K562 (cell line): ENCODE data around the gene HSPA6. TPM values are rescaled to one million over a fixed set of nuclear protein-coding genes. Genes with fewer than 3 reads are reported as not detected.

Experiments
- ATAC-seq: fragments of 200-7000 bp; cut with Tn5 transposase; 3 replicates; pipeline ENCODE4 v1.9.1; 2020; ENCODE audit warnings: moderate library complexity
- BruUV-seq: library from RNA; stranded (reverse); fragments of 400-500 nt; replicated peaks from 2 replicates; lab custom pipeline; 2021; lab: Mats Ljungman, UMichigan
- CTCF ChIA-PET: fragments of 300-600 bp; formaldehyde crosslinking; extraction: SDS; loops from one replicate; lab custom pipeline; 2021; ENCODE audit warnings: low intra/inter-chr PET ratio; lab: Yijun Ruan, JAX
- POLR2A ChIA-PET: fragments of 300-600, 350-650 bp; sonication (Branson Sonifier 250); formaldehyde crosslinking; extraction: SDS; loops from one replicate; lab custom pipeline; 2021; ENCODE audit warnings: antibody characterized with exemption, inconsistent platforms; lab: Yijun Ruan, JAX
- DNase-seq, 4 experiments: peaks; one replicate each; pipeline versions ENCODE4 v3.0.0 to v3.0.0-alpha.2; 2011 to 2018; ENCODE audit warnings: low spot score in 3 of 4, mixed read lengths in 3 of 4; ENCODE audit errors: extremely low read depth in 1 of 4
- FAIRE-seq: peaks from 2 replicates; lab custom pipeline; 2011; peaks lifted over from hg19 to GRCh38; lab: Jason Lieb, UNC
- H2AFZ ChIP-seq: 2 replicates; pipeline ENCODE4 v1.6.0; 2011; ENCODE audit warnings: low read depth, low read length, control low read depth, inconsistent platforms
- H3K27ac ChIP-seq: fragments of 200-600 bp; 3 replicates; pipeline ENCODE4 v1.8.0; 2011; ENCODE audit warnings: low read depth, mild to moderate bottlenecking, control low read depth, inconsistent platforms, low read length, moderate library complexity, mixed read lengths; ENCODE audit errors: extremely low read depth
- H3K27me3 ChIP-seq, 2 experiments: fragments of 300-600 bp in 1 of 2; 2 replicates in 1 of 2; 3 replicates in 1 of 2; pipeline versions ENCODE4 v1.6.0 to v1.8.0; 2011; ENCODE audit warnings: inconsistent platforms in 2 of 2, low read length in 2 of 2, mild to moderate bottlenecking in 1 of 2, mixed read lengths in 1 of 2, moderate library complexity in 1 of 2; ENCODE audit not compliant: control insufficient read depth in 2 of 2, insufficient read depth in 2 of 2
- H3K36me3 ChIP-seq: fragments of 300-600 bp; 3 replicates; pipeline ENCODE4 v1.8.0; 2011; ENCODE audit warnings: mild to moderate bottlenecking, low read length, inconsistent platforms; ENCODE audit not compliant: control insufficient read depth, insufficient read depth
- H3K4me1 ChIP-seq, 2 experiments: fragments of 200-600 bp in 1 of 2; replicated peaks in 1 of 2; 2 replicates in 1 of 2; 3 replicates in 1 of 2; pipeline versions ENCODE4 v1.5.1 to v1.8.0; 2011; ENCODE audit warnings: inconsistent platforms in 2 of 2, low read length in 2 of 2, mild to moderate bottlenecking in 1 of 2, mixed read lengths in 1 of 2, moderate library complexity in 1 of 2; ENCODE audit not compliant: control insufficient read depth in 2 of 2, insufficient read depth in 2 of 2
- H3K4me2 ChIP-seq: 2 replicates; pipeline ENCODE4 v1.6.1; 2011; ENCODE audit warnings: low read length, control low read depth, inconsistent platforms, mixed read lengths; ENCODE audit not compliant: insufficient read depth
- H3K4me3 ChIP-seq: fragments of 200-600 bp; sonication (generic), shearing (Covaris generic); 2 replicates; pipeline ENCODE4 v1.5.1; 2016; ENCODE audit warnings: control low read depth, inconsistent platforms
- H3K79me2 ChIP-seq: fragments of 200-600 bp; 3 replicates; pipeline ENCODE4 v1.8.0; 2011; ENCODE audit warnings: low read length, inconsistent platforms; ENCODE audit not compliant: control insufficient read depth, insufficient read depth
- H3K9ac ChIP-seq, 2 experiments: 2 replicates each; pipeline versions ENCODE4 v1.6.0 to v1.6.1; 2011; ENCODE audit warnings: low read depth in 2 of 2, low read length in 2 of 2, control low read depth in 1 of 2, inconsistent platforms in 1 of 2, mild to moderate bottlenecking in 1 of 2, mixed read lengths in 1 of 2; ENCODE audit not compliant: insufficient read depth in 1 of 2
- H3K9me1 ChIP-seq: one replicate; pipeline ENCODE4 v1.6.0; 2011; ENCODE audit warnings: inconsistent platforms, mild to moderate bottlenecking, low read length, moderate library complexity; ENCODE audit not compliant: control insufficient read depth, insufficient read depth
- H3K9me3 ChIP-seq: replicated peaks from 2 replicates; pipeline ENCODE4 v1.5.1; 2011; ENCODE audit warnings: low read depth, low read length, inconsistent platforms; ENCODE audit not compliant: control insufficient read depth, insufficient read depth
- H4K20me1 ChIP-seq: replicated peaks from 2 replicates; pipeline ENCODE4 v1.6.1; 2011; ENCODE audit warnings: low read length, inconsistent platforms, mixed read lengths; ENCODE audit not compliant: control insufficient read depth, insufficient read depth
- TEAD1 ChIP-seq, 2 experiments: fragments of 450-650 bp in 1 of 2; sonication (generic) in 1 of 2; formaldehyde crosslinking; IDR thresholded peaks; 2 replicates each; pipeline versions ENCODE4 v1.4.0 to v1.8.0; 2020 to 2022; ENCODE audit warnings: mild to moderate bottlenecking in 2 of 2, missing genetic modification reagents in 1 of 2
- WGBS: fragments of 100-300 bp; shearing (Covaris generic); methylation state at CpG from one replicate; pipeline ENCODE4 v1.1.6; 2016; ENCODE audit warnings: low coverage, mixed read lengths; ENCODE audit not compliant: insufficient coverage; ENCODE audit errors: missing lambda C conversion rate; 5-methylcytosine and 5-hydroxymethylcytosine counted together
- in situ Hi-C: fragments of 300-500 bp; cut with MboI; formaldehyde crosslinking; loops from 4 replicates; pipeline ENCODE4 v1.15.0; 2018; ENCODE audit warnings: inconsistent platforms, mixed read lengths
- intact Hi-C: fragments of 100-400 bp; cut with micrococcal nuclease; formaldehyde crosslinking; loops from 2 replicates; pipeline ENCODE4 v1.14.2; 2022
- polyA plus RNA-seq, 8 experiments: library from polyadenylated mRNA; depleted of rRNA in 4 of 8; stranded (reverse) in 5 of 8; unstranded in 3 of 8; fragments of >200 nt; fragmentation: Nextera tagmentation in 2 of 8; fragmentation: Illumina TruSeq in 1 of 8; extraction: Ambion mirVana in 2 of 8; extraction: Trizol in 1 of 8; gene quantifications; 2 replicates each; pipeline versions ENCODE4 v1.2.1 to v1.2.3, GENCODE V29; 2011 to 2014; ENCODE audit warnings: inconsistent platforms in 1 of 8, missing spikeins in 1 of 8
- total RNA-seq, 7 experiments: library from RNA; depleted of rRNA in 6 of 7; stranded (reverse); fragments of >200 nt in 6 of 7; fragmentation: Illumina TruSeq in 2 of 7; extraction: Trizol in 2 of 7; gene quantifications; 2 replicates each; pipeline versions ENCODE4 v1.2.1 to v1.2.3, GENCODE V29; 2011 to 2021; ENCODE audit warnings: low replicate concordance in 1 of 7
- TF ChIP-seq, protein P1 (sequence below): IDR thresholded peaks from 3 replicates; pipeline ENCODE4 v1.6.1; 2011; ENCODE audit warnings: borderline replicate concordance, mild to moderate bottlenecking; ENCODE audit not compliant: insufficient read length, insufficient read depth

The HSPA6 gene
- total and polyA plus RNA-seq, 9 of the 15 experiments (the other 6 are each of a cell fraction or from before 2014, with no cell fraction given), result 0.15 to 10.0 (median 2.4) TPM

DNA sequence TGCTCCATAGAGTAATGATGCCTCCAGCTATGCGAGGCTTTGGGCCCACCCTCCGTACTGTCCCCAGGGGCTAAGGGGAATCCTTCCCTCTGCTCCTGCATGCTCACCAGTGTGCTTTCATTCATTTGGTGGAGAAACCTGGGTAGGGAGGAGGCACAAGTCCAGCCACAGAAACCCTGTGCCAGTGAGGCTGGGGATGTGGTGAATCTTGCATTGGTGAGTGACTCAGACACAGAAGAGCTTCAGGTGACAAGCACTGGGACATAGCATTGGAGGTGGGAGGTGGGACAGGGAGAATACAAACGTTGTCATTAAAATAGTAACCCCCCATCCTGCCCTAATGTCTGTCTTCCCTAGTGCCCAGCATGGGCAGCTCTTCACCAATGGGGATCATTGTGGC is 13.9 kb upstream of the HSPA6 start:
- WGBS, result 66% methylated on average over 3 of the region's 3 CpGs
- in situ Hi-C loops, result no loop called here
- CTCF ChIA-PET, result no interaction called here
- Histone ChIP-seq H3K4me3 (no peak overlapping the region), H3K9me1 (no peaks in the 10 kb centered on the region)
- no peak for FAIRE-seq
- 0 out of 4 replicates have a peak, but pooled peaks of 1 of the 2 experiments have one; percentile 27 for TF ChIP-seq TEAD1 (CRISPR knock-in tag; IDR thresholded peaks at IDR 0.05)
- TF ChIP-seq, protein P1, sequence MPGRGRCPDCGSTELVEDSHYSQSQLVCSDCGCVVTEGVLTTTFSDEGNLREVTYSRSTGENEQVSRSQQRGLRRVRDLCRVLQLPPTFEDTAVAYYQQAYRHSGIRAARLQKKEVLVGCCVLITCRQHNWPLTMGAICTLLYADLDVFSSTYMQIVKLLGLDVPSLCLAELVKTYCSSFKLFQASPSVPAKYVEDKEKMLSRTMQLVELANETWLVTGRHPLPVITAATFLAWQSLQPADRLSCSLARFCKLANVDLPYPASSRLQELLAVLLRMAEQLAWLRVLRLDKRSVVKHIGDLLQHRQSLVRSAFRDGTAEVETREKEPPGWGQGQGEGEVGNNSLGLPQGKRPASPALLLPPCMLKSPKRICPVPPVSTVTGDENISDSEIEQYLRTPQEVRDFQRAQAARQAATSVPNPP, result no peak
- TF ChIP-seq, all 486 proteins: peak for 1
- peaks cover 18 to 39% of the 10 kb centered on the region in 2 experiments for H3K4me1 ChIP-seq
- H3K9me3 ChIP-seq, result no peaks in the 10 kb centered on the region
- POLR2A ChIA-PET, result interaction anchor here (1.1 to 1.4 kb wide), 2 partner anchors 22 to 26 kb away, joined by 3 to 4 read pairs; no protein-coding TSS in a partner anchor
- H3K79me2 ChIP-seq, result peaks cover 37% of the 10 kb centered on the region
- BruUV-seq, result no TSS peak
- 0 out of 2 replicates have a peak overlapping the region, but pooled peaks have one; percentile 5 for H2AFZ ChIP-seq
- ATAC-seq (no peak), DNase-seq (no peak)
- peaks cover 44% of the 10 kb centered on the region; the same call in 2 of the 3 replicates for H3K36me3 ChIP-seq
- H3K27ac ChIP-seq, result no peak overlapping the region; the same call in 2 of the 3 replicates
- peak overlapping the region; percentile 23 for H3K4me2 ChIP-seq
- H4K20me1 ChIP-seq, result no peaks in the 10 kb centered on the region
- H3K9ac ChIP-seq, result peak overlapping the region in 1 of 2 experiments; percentile 81; a peak in 1 of 4 replicates
- intact Hi-C loops, result no loop called here
- no peaks in the 10 kb centered on the region for H3K27me3 ChIP-seq
